A673 (cell line): ENCODE results near the gene LIMA1. TPM values are rescaled to one million over a fixed set of nuclear protein-coding genes. Genes with fewer than 3 reads are reported as not detected.

Experiments
- BruUV-seq: library from RNA; stranded (reverse); fragments of 400-500 nt; replicated peaks from 2 replicates; lab custom pipeline; 2021; lab: Mats Ljungman, UMichigan
- CTCF ChIA-PET: fragments of 300-600 bp; sonication (Branson Sonifier 250); formaldehyde crosslinking; loops from one replicate; lab custom pipeline; 2022; ENCODE audit warnings: antibody characterized with exemption; lab: Charles Lee
- POLR2A ChIA-PET: fragments of 300-600 bp; sonication (Branson Sonifier 250); formaldehyde crosslinking; loops from one replicate; lab custom pipeline; 2022; ENCODE audit warnings: antibody characterized with exemption; ENCODE audit not compliant: low non-redundant PET; lab: Charles Lee
- DNase-seq: peaks from one replicate; pipeline ENCODE4 v3.0.0-alpha.2; 2015; ENCODE audit warnings: low spot score
- H3K27ac ChIP-seq: fragments of 200-600 bp; sonication (generic); 2 replicates; pipeline ENCODE4 v1.5.1; 2016; ENCODE audit warnings: mixed run types, low read depth, mild to moderate bottlenecking, mixed read lengths, antibody characterized with exemption, low read length; ENCODE audit not compliant: poor library complexity, severe bottlenecking
- H3K27me3 ChIP-seq: fragments of 200-600 bp; sonication (generic); replicated peaks from 2 replicates; pipeline ENCODE4 v1.6.1; 2017; ENCODE audit warnings: mixed run types, low read depth, mild to moderate bottlenecking, mixed read lengths, antibody characterized with exemption, low read length; ENCODE audit not compliant: insufficient read depth, poor library complexity
- H3K36me3 ChIP-seq: fragments of 200-600 bp; sonication (generic); 2 replicates; pipeline ENCODE4 v1.6.1; 2016; ENCODE audit warnings: mixed run types, mild to moderate bottlenecking, mixed read lengths, antibody characterized with exemption, low read length; ENCODE audit not compliant: insufficient read depth, poor library complexity, severe bottlenecking
- H3K4me1 ChIP-seq: fragments of 200-600 bp; sonication (generic); 2 replicates; pipeline ENCODE4 v1.6.1; 2017; ENCODE audit warnings: mixed run types, mild to moderate bottlenecking, mixed read lengths, antibody characterized with exemption, low read length; ENCODE audit not compliant: insufficient read depth, poor library complexity, severe bottlenecking
- H3K4me3 ChIP-seq: fragments of 200-600 bp; sonication (generic); 2 replicates; pipeline ENCODE4 v1.5.1; 2016; ENCODE audit warnings: low read depth, mixed run types, mild to moderate bottlenecking, mixed read lengths, low read length; ENCODE audit not compliant: poor library complexity, severe bottlenecking
- H3K9me3 ChIP-seq: fragments of 200-600 bp; sonication (generic); 2 replicates; pipeline ENCODE4 v1.6.1; 2016; ENCODE audit warnings: mixed run types, low read depth, mild to moderate bottlenecking, mixed read lengths, antibody characterized with exemption, low read length; ENCODE audit not compliant: poor library complexity, severe bottlenecking
- CTCF ChIP-seq: fragments of 300-800, 200-600 bp; sonication (generic); conservative IDR thresholded peaks from 2 replicates; pipeline ENCODE4 v1.5.1; 2017; ENCODE audit warnings: low read depth, mild to moderate bottlenecking, antibody characterized with exemption, low read length, moderate library complexity, mixed read lengths
- EZH2 ChIP-seq: fragments of 200-600 bp; sonication (generic); IDR thresholded peaks from 2 replicates; pipeline ENCODE4 v1.6.1; 2017; ENCODE audit warnings: borderline replicate concordance, low read depth, mild to moderate bottlenecking, mixed read lengths, antibody characterized with exemption, low read length; ENCODE audit not compliant: poor library complexity, severe bottlenecking
- intact Hi-C: fragments of 100-400 bp; cut with micrococcal nuclease; formaldehyde crosslinking; loops from one replicate; pipeline ENCODE4 v1.10.0; 2022; ENCODE audit not compliant: unreplicated experiment
- total RNA-seq: library from RNA; stranded (reverse); gene quantifications from 2 replicates; pipeline ENCODE4 v1.2.3, GENCODE V29; 2021

LIMA1 gene
- total RNA-seq, 1 experiment from 2014 or later = 77.6 TPM

- peak; percentile 82 for DNase-seq
- TF ChIP-seq EZH2 = no peak
- TF ChIP-seq CTCF = no peak
- no TSS peak for BruUV-seq
- H3K27ac ChIP-seq = peak overlapping the region; percentile 52
- intact Hi-C loops = no loop called here
- peaks cover 19% of the 10 kb centered on the region for H3K4me1 ChIP-seq
- POLR2A ChIA-PET = interaction anchor here (0.7 kb wide), 1 partner anchor 27 kb away, joined by 5 read pairs; no protein-coding TSS in a partner anchor
- CTCF ChIA-PET = no interaction called here
- no peaks in the 10 kb centered on the region for H3K9me3 ChIP-seq
- H3K36me3 ChIP-seq = peaks cover 45% of the 10 kb centered on the region
- H3K27me3 ChIP-seq = no peaks in the 10 kb centered on the region
- no peak overlapping the region for H3K4me3 ChIP-seq
Measured at GRCh38 chr12:50195832-50196231, 87.5 kb downstream of the LIMA1 start.

- no peaks in the 10 kb centered on the region for H3K9me3 ChIP-seq
- H3K4me1 ChIP-seq = peaks cover 33% of the 10 kb centered on the region
- no TSS peak for BruUV-seq
- no peak overlapping the region for H3K27ac ChIP-seq
- H3K27me3 ChIP-seq = no peaks in the 10 kb centered on the region
- DNase-seq = no peak
- no peak for TF ChIP-seq CTCF
- TF ChIP-seq EZH2 = no peak
- H3K36me3 ChIP-seq = peaks cover 35% of the 10 kb centered on the region
- no peak overlapping the region for H3K4me3 ChIP-seq
- POLR2A ChIA-PET = no interaction called here
- CTCF ChIA-PET = no interaction called here
- intact Hi-C loops = no loop called here
Measured at GRCh38 chr12:50192908-50193307, 90.4 kb downstream of the LIMA1 start.

- H3K4me1 ChIP-seq = peaks cover 40% of the 10 kb centered on the region
- no peak overlapping the region for H3K4me3 ChIP-seq
- H3K27me3 ChIP-seq = no peaks in the 10 kb centered on the region
- CTCF ChIA-PET = no interaction called here
- H3K9me3 ChIP-seq = no peaks in the 10 kb centered on the region
- peaks cover 29% of the 10 kb centered on the region for H3K36me3 ChIP-seq
- DNase-seq = no peak
- no peak overlapping the region for H3K27ac ChIP-seq
- TF ChIP-seq EZH2 (no peak), CTCF (no peak)
- POLR2A ChIA-PET = no interaction called here
- intact Hi-C loops = no loop called here
- BruUV-seq = no TSS peak
Measured at GRCh38 chr12:50192236-50192635, 91.1 kb downstream of the LIMA1 start.
